PC-3 (cell line): ENCODE measurements around the gene MRM2. TPM values are rescaled to one million over a fixed set of nuclear protein-coding genes. Genes with fewer than 3 reads are reported as not detected.

Experiments used
- ATAC-seq: fragments of 200-7000 bp; cut with Tn5 transposase; 2 replicates; pipeline ENCODE4 v1.9.1; 2020; ENCODE audit warnings: mild to moderate bottlenecking, moderate library complexity
- BruUV-seq: library from RNA; stranded (reverse); fragments of 400-500 nt; replicated peaks from 2 replicates; lab custom pipeline; 2021; lab: Mats Ljungman, UMichigan
- CTCF ChIA-PET: fragments of 300-600 bp; sonication (Branson Sonifier 250); formaldehyde crosslinking; loops from one replicate; lab custom pipeline; 2022; ENCODE audit warnings: antibody characterized with exemption; lab: Charles Lee
- POLR2A ChIA-PET: fragments of 300-600 bp; sonication (Branson Sonifier 250); formaldehyde crosslinking; loops from one replicate; lab custom pipeline; 2022; ENCODE audit warnings: antibody characterized with exemption; ENCODE audit not compliant: unreplicated experiment; lab: Charles Lee
- DNase-seq: peaks from one replicate; pipeline ENCODE4 v3.0.0-alpha.2; 2015
- H2AFZ ChIP-seq: fragments of 300-600 bp; sonication (generic); 2 replicates; pipeline ENCODE4 v1.6.0; 2016; ENCODE audit warnings: antibody characterized with exemption, low read length
- H3F3A ChIP-seq: fragments of 300-600 bp; sonication (generic); one replicate; pipeline ENCODE4 v1.6.0; 2017; ENCODE audit warnings: antibody characterized with exemption, low read length, control low read depth, mild to moderate bottlenecking; ENCODE audit not compliant: unreplicated experiment
- H3K27ac ChIP-seq: fragments of 300-600 bp; sonication (generic); 2 replicates; pipeline ENCODE4 v1.5.1; 2016; ENCODE audit warnings: mild to moderate bottlenecking, low read length
- H3K27me3 ChIP-seq: fragments of 300-600 bp; sonication (generic); 2 replicates; pipeline ENCODE4 v1.6.1; 2016; ENCODE audit warnings: low read length, mixed read lengths
- H3K36me3 ChIP-seq: fragments of 300-600 bp; sonication (generic); 2 replicates; pipeline ENCODE4 v1.6.1; 2016; ENCODE audit warnings: low read depth, mixed run types, low read length, mixed read lengths
- H3K4me1 ChIP-seq: fragments of 300-600 bp; sonication (generic); 2 replicates; pipeline ENCODE4 v1.5.1; 2016; ENCODE audit warnings: low read length; ENCODE audit not compliant: insufficient read depth
- H3K4me2 ChIP-seq: fragments of 300-600 bp; sonication (generic); 2 replicates; pipeline ENCODE4 v1.6.0; 2016; ENCODE audit warnings: low read length
- H3K4me3 ChIP-seq: fragments of 300-600 bp; sonication (generic); 2 replicates; pipeline ENCODE4 v1.5.1; 2016; ENCODE audit warnings: mild to moderate bottlenecking, low read length, mixed read lengths
- H3K79me2 ChIP-seq: fragments of 300-600 bp; sonication (generic); 2 replicates; pipeline ENCODE4 v1.6.1; 2017; ENCODE audit warnings: low read length, mixed read lengths
- H3K9ac ChIP-seq: fragments of 300-600 bp; sonication (generic); 2 replicates; pipeline ENCODE4 v1.6.0; 2016; ENCODE audit warnings: mild to moderate bottlenecking, low read length
- H3K9me2 ChIP-seq: fragments of 300-600 bp; sonication (generic); replicated peaks from 2 replicates; pipeline ENCODE4 v1.6.1; 2016; ENCODE audit warnings: mixed run types, low read length, mixed read lengths
- H3K9me3 ChIP-seq: fragments of 300-600 bp; sonication (generic); 2 replicates; pipeline ENCODE4 v1.6.1; 2016; ENCODE audit warnings: low read length, mixed read lengths
- H4K20me1 ChIP-seq: fragments of 300-600 bp; sonication (generic); 2 replicates; pipeline ENCODE4 v1.6.1; 2016; ENCODE audit warnings: low read length, mixed read lengths
- EZH2 ChIP-seq: fragments of 300-600 bp; sonication (generic); IDR thresholded peaks from one replicate; pipeline ENCODE4 v1.6.1; 2017; ENCODE audit warnings: antibody characterized with exemption, mild to moderate bottlenecking, low read length; ENCODE audit not compliant: unreplicated experiment
- EZH2phosphoT487 ChIP-seq: fragments of 300-600 bp; sonication (generic); IDR thresholded peaks from 2 replicates; pipeline ENCODE4 v1.6.1; 2018; ENCODE audit warnings: mild to moderate bottlenecking, antibody characterized with exemption, low read length, borderline replicate concordance
- intact Hi-C: fragments of 100-400 bp; cut with micrococcal nuclease; formaldehyde crosslinking; loops from 2 replicates; pipeline ENCODE4 v1.9.0; 2023
- total RNA-seq: library from RNA; depleted of rRNA; stranded (reverse); fragments of >200 nt; gene quantifications from 2 replicates; pipeline ENCODE4 v1.2.3, GENCODE V29; 2014
- TF ChIP-seq, protein P1 (sequence below): fragments of 300-600 bp; sonication (generic); conservative IDR thresholded peaks from 2 replicates; pipeline ENCODE4 v1.5.1; 2017; ENCODE audit warnings: antibody characterized with exemption, low read depth, mild to moderate bottlenecking, low read length

Gene MRM2
- total RNA-seq, 1 experiment from 2014 or later, result 42.6 TPM

DNA sequence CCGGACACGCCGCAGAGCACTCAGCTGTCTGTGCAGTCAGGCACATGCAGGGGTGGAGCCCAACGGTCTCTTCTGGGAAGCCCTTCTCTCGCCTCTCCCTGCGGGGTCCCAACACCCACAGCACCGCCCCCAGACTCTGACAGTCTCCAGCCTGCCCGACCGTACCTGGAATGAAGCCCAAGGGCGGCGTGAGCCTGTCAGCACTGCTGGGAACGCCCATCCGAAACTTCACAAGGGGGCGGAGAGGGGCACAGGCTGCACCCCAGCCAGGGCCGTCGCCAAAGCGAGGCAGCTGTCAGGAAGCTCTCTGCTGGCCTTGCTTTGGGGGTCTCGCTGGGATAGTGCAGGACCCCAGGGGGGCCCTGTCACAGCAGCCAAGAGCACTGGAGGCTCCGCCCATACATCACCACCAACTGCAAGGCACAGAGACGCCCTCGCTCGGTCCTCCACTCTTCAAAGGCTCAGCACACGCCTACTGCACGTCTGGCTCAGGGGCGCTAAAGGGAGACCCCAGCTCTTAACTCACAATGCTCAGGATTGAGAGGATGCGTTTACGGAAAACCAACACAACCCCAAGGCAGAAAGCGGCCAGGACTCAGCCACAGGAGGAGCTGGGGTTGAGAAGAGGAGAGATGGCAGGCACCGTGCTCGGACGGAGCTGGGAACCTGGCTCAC lies 40.2 kb downstream of the MRM2 start:
- Histone ChIP-seq H4K20me1 (no peaks in the 10 kb centered on the region), H2AFZ (no peak overlapping the region), H3K4me1 (no peaks in the 10 kb centered on the region), H3F3A (no peaks in the 10 kb centered on the region), H3K9ac (no peak overlapping the region), H3K4me3 (no peak overlapping the region), H3K79me2 (no peaks in the 10 kb centered on the region), H3K27me3 (no peaks in the 10 kb centered on the region), H3K4me2 (no peak overlapping the region), H3K27ac (no peak overlapping the region), H3K9me2 (no peaks in the 10 kb centered on the region), H3K36me3 (peaks cover 3% of the 10 kb centered on the region), H3K9me3 (no peaks in the 10 kb centered on the region)
- TF ChIP-seq EZH2, result no peak
- TF ChIP-seq, protein P1, sequence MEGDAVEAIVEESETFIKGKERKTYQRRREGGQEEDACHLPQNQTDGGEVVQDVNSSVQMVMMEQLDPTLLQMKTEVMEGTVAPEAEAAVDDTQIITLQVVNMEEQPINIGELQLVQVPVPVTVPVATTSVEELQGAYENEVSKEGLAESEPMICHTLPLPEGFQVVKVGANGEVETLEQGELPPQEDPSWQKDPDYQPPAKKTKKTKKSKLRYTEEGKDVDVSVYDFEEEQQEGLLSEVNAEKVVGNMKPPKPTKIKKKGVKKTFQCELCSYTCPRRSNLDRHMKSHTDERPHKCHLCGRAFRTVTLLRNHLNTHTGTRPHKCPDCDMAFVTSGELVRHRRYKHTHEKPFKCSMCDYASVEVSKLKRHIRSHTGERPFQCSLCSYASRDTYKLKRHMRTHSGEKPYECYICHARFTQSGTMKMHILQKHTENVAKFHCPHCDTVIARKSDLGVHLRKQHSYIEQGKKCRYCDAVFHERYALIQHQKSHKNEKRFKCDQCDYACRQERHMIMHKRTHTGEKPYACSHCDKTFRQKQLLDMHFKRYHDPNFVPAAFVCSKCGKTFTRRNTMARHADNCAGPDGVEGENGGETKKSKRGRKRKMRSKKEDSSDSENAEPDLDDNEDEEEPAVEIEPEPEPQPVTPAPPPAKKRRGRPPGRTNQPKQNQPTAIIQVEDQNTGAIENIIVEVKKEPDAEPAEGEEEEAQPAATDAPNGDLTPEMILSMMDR, result no peak
- no peak for TF ChIP-seq EZH2phosphoT487
- POLR2A ChIA-PET, result interaction anchor here (0.6 kb wide), 1 partner anchor 32 kb away, joined by 3 read pairs; no protein-coding TSS in a partner anchor
- DNase-seq (no peak), ATAC-seq (no peak)
- BruUV-seq, result no TSS peak
- intact Hi-C loops, result no loop called here
- CTCF ChIA-PET, result no interaction called here

DNA sequence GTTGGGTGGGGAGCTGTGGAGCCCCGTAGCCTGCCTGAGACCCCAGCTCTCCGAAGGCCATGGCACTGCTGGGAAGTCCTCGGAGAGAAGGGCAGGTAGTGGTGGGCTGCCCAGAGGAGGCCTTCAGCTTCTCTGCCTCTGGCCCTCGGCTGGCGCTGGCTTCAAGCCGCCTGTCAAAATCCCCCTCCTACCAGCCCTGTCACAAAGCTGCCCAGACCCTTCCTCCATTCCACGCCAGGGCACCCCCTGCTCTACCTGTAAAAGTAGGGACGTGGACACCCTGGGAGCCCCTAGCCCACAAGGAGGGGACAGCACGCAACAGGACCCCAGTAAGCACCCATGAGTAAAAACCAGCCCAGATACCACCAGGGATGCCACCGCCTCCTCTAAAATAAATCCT lies 40.9 kb downstream of the MRM2 start:
- Histone ChIP-seq H3K9ac (no peak overlapping the region), H3K4me1 (no peaks in the 10 kb centered on the region), H3K9me2 (no peaks in the 10 kb centered on the region), H2AFZ (no peak overlapping the region), H3K36me3 (peaks cover 4% of the 10 kb centered on the region), H3K79me2 (no peaks in the 10 kb centered on the region), H3F3A (no peaks in the 10 kb centered on the region), H3K4me2 (no peak overlapping the region), H3K4me3 (no peak overlapping the region), H3K27me3 (no peaks in the 10 kb centered on the region), H4K20me1 (no peaks in the 10 kb centered on the region), H3K9me3 (no peaks in the 10 kb centered on the region), H3K27ac (no peak overlapping the region)
- ChIA-PET POLR2A (no interaction called here), CTCF (no interaction called here)
- no peak for ATAC-seq
- BruUV-seq, result no TSS peak
- intact Hi-C loops, result no loop called here
- TF ChIP-seq EZH2phosphoT487, result no peak
- DNase-seq, result no peak

DNA sequence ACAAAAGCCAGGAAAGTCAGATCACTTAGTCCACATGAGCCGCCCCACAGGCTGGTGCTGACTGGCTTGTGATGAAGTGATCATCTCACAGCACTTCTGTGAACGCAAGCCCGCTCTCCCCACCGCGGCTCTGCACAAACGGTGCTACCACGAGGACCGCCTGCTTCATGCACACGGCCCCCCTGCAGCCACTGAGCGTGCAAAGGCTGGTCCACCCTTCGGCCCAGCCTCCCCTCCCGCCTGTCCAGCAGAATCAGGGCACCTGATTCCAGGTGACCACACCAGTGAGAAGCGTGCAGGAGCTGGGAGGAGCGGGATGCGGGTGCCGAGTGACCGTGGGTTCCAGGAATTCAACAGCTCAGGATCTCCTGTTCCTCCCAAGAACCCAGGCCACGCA lies 41.4 kb downstream of the MRM2 start:
- ChIA-PET POLR2A (no interaction called here), CTCF (no interaction called here)
- Histone ChIP-seq H2AFZ (no peak overlapping the region), H3F3A (no peaks in the 10 kb centered on the region), H3K79me2 (no peaks in the 10 kb centered on the region), H3K36me3 (peaks cover 9% of the 10 kb centered on the region), H3K9me3 (no peaks in the 10 kb centered on the region), H3K9me2 (no peaks in the 10 kb centered on the region), H3K27me3 (no peaks in the 10 kb centered on the region), H3K4me2 (no peak overlapping the region), H3K27ac (no peak overlapping the region), H3K9ac (no peak overlapping the region), H3K4me1 (no peaks in the 10 kb centered on the region), H4K20me1 (no peaks in the 10 kb centered on the region), H3K4me3 (no peak overlapping the region)
- no TSS peak for BruUV-seq
- intact Hi-C loops, result no loop called here
- ATAC-seq (no peak), DNase-seq (no peak)
- no peak for TF ChIP-seq EZH2
- TF ChIP-seq, protein P1, result no peak
